Gastrocnemius medialis (tissue), 4 donors: ENCODE data around the gene TFRC. TPM values are rescaled to one million over a fixed set of nuclear protein-coding genes. Genes with fewer than 3 reads are reported as not detected.
"Not testable (repeated sequence)": the region's sequence is repeated elsewhere in the genome, so short reads cannot be mapped to it uniquely, and the experiment has no call there.

Experiments
- ATAC-seq, 2 donors: fragments of 150-250 bp; one replicate each; pipeline ENCODE4 v1.9.1; 2016
- DNase-seq, 2 donors: peaks; one replicate each; pipeline ENCODE4 v3.0.0-alpha.2; 2019
- H3K27ac ChIP-seq, 4 donors: fragments of 200-600 bp; sonication (generic); 1 replicate in 1 of 4; 2 replicates in 3 of 4; pipeline ENCODE4 v1.5.1; 2016 to 2018; ENCODE audit warnings: mild to moderate bottlenecking in 2 of 4, moderate library complexity in 1 of 4
- H3K27me3 ChIP-seq, 3 donors: fragments of 200-600 bp; sonication (generic) in 2 of 3; 1 replicate in 1 of 3; 2 replicates in 2 of 3; pipeline versions ENCODE4 v1.5.1 to v1.6.0; 2016 to 2019; ENCODE audit warnings: mild to moderate bottlenecking in 1 of 3, moderate library complexity in 1 of 3
- H3K36me3 ChIP-seq, 2 donors: fragments of 200-600 bp; sonication (generic) in 1 of 2; one replicate each; pipeline ENCODE4 v1.5.1; 2017 to 2018
- H3K4me1 ChIP-seq, 2 donors: fragments of 200-600 bp; sonication (generic) in 1 of 2; one replicate each; pipeline ENCODE4 v1.5.1; 2016 to 2017; ENCODE audit warnings: mild to moderate bottlenecking in 2 of 2
- H3K4me3 ChIP-seq, 4 donors: fragments of 200-600 bp; sonication (generic) in 3 of 4; 1 replicate in 1 of 4; 2 replicates in 3 of 4; pipeline ENCODE4 v1.5.1; 2016 to 2019; ENCODE audit warnings: mild to moderate bottlenecking in 2 of 4
- H3K9me3 ChIP-seq, 3 donors: fragments of 200-600 bp; sonication (generic) in 2 of 3; 1 replicate in 1 of 3; 2 replicates in 2 of 3; pipeline ENCODE4 v1.5.1; 2016 to 2019
- POLR2A ChIP-seq, 2 donors: fragments of 450-650 bp; IDR thresholded peaks; one replicate each; pipeline ENCODE4 v1.6.1; 2017; ENCODE audit warnings: antibody characterized with exemption in 2 of 2, mild to moderate bottlenecking in 2 of 2, moderate library complexity in 2 of 2
- in situ Hi-C, 4 donors: fragments of 200-750 bp; cut with MboI; loops; one replicate each; pipeline versions ENCODE4 v1.15.0 to v1.8.0; 2017; ENCODE audit warnings: low sequenced_read_pairs in 4 of 4
- intact Hi-C: fragments of 100-400 bp; cut with DNase I; formaldehyde crosslinking; loops from one replicate; pipeline ENCODE4 v1.15.1; 2023; ENCODE audit warnings: low total_unique reads
- total RNA-seq, 4 donors: library from RNA; depleted of rRNA; stranded (reverse); fragments of >200 nt; gene quantifications; one replicate each; pipeline versions ENCODE4 v1.1.0 to v1.2.3, GENCODE V29; 2016
- TF ChIP-seq, protein P1 (sequence below), 5 experiments: fragments of 450-650 bp in 3 of 5; fragments of 200-600 bp in 2 of 5; sonication (generic) in 2 of 5; IDR thresholded peaks in 4 of 5; conservative IDR thresholded peaks in 1 of 5; 1 replicate in 4 of 5; 2 replicates in 1 of 5; pipeline ENCODE4 v1.5.1; 2016 to 2019; ENCODE audit warnings: antibody characterized with exemption in 5 of 5, mild to moderate bottlenecking in 3 of 5, moderate library complexity in 3 of 5

The TFRC gene
- total RNA-seq, 4 donors from 2014 or later = 23.1 to 162 (median 56.3) TPM

DNA sequence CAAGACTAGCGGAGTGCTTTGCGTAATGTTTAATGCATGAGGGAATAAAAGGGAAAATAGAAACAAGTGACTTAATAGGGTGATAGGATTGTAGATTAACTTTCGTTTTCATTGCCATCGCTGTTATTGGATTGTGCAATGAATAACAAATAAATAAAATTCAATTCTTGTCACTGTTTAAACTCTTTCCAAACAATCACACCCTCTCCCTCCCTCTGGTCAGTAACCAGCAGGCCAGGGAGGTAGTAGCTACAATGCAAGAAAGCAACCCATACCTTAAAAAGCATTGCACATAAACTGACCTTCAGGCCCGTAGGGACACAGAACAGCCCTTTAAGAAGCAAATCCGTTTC lies 705 bp upstream of the TFRC start:
- H3K9me3 ChIP-seq = no peaks in the 10 kb centered on the region
- ATAC-seq = no peak
- in situ Hi-C loops (loop anchor here in 1 of 4 donors (25.0 kb wide), 1 partner anchor 430 kb away; the partner anchor contains the start of genes RNF168 and SMCO1), intact Hi-C loops (loop anchor here (1.0 to 5.0 kb wide), 2 partner anchors 421 to 785 kb away; partner anchors contain the start of genes RNF168 and SENP5)
- H3K4me3 ChIP-seq = peak overlapping the region; percentile 70 to 98 (median 92)
- H3K36me3 ChIP-seq = no peaks in the 10 kb centered on the region
- H3K4me1 ChIP-seq = peaks cover 31 to 38% of the 10 kb centered on the region in 2 donors
- DNase-seq = no peak
- no peaks in the 10 kb centered on the region for H3K27me3 ChIP-seq
- peak overlapping the region; percentile 89 to 100 (median 98) for H3K27ac ChIP-seq
- TF ChIP-seq, protein P1, sequence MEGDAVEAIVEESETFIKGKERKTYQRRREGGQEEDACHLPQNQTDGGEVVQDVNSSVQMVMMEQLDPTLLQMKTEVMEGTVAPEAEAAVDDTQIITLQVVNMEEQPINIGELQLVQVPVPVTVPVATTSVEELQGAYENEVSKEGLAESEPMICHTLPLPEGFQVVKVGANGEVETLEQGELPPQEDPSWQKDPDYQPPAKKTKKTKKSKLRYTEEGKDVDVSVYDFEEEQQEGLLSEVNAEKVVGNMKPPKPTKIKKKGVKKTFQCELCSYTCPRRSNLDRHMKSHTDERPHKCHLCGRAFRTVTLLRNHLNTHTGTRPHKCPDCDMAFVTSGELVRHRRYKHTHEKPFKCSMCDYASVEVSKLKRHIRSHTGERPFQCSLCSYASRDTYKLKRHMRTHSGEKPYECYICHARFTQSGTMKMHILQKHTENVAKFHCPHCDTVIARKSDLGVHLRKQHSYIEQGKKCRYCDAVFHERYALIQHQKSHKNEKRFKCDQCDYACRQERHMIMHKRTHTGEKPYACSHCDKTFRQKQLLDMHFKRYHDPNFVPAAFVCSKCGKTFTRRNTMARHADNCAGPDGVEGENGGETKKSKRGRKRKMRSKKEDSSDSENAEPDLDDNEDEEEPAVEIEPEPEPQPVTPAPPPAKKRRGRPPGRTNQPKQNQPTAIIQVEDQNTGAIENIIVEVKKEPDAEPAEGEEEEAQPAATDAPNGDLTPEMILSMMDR (IDR thresholded peaks at IDR 0.05 in 4 of 5, conservative IDR thresholded peaks at IDR 0.05 in 1 of 5) = no peak
- no peak for TF ChIP-seq POLR2A (IDR thresholded peaks at IDR 0.05)

DNA sequence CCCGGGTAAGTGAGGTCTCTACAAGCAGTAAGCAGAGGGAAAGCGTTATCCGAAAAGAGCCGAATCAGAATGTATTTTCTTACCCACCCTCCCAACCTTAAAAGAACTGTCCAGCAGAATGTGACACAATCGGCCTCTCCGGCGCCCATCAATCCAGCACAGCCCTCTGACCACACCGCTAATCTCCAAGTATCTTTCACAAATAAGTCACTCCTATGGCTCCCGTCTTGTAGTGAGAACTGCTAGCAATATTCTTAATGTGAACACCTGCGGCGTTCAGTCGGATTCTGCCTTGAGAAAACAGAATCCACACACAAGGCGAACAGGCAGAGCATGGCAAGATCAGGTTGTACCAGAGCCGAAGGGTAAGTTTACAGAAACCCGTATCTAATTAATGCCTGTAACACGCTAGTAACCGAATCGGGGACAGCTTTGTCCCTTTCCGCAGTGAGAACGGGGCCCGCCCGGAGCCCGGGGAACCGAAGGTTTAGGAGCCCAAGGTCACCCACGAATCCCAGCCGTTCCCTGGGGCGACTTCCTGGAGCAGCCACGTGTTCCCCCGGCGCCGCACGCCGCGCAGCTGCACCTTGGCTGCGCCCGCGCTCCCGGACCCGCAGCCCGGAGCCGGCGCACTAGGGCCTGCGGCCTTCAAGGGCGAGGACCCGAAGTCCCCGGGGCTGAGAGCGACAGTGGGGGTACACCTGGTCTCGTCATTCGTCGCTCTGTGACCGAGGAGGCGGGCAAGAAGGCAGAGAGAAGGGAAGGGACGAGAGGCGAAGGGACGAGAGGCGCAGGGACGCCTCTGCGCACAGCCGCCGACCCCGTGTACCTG lies 672 bp downstream of the TFRC start:
- Histone ChIP-seq H3K4me3 (peak overlapping the region; percentile 70 to 98 (median 92)), H3K4me1 (peaks cover 31 to 40% of the 10 kb centered on the region in 2 donors), H3K27ac (peak overlapping the region; percentile 89 to 100 (median 98)), H3K36me3 (peaks cover 0 to 9% of the 10 kb centered on the region in 2 donors), H3K27me3 (no peaks in the 10 kb centered on the region), H3K9me3 (no peaks in the 10 kb centered on the region)
- in situ Hi-C loops (loop anchor here in 1 of 4 donors (25.0 kb wide), 1 partner anchor 431 kb away; the partner anchor contains the start of genes RNF168 and SMCO1), intact Hi-C loops (loop anchor here (5.0 kb wide), 1 partner anchor 786 kb away; the partner anchor contains the start of gene SENP5)
- TF ChIP-seq POLR2A (IDR thresholded peaks at IDR 0.05) = no peak
- TF ChIP-seq, protein P1 (IDR thresholded peaks at IDR 0.05 in 4 of 5, conservative IDR thresholded peaks at IDR 0.05 in 1 of 5) = no peak
- DNase-seq = peak; percentile 66 to 78
- peak; percentile 83 to 88 for ATAC-seq

DNA sequence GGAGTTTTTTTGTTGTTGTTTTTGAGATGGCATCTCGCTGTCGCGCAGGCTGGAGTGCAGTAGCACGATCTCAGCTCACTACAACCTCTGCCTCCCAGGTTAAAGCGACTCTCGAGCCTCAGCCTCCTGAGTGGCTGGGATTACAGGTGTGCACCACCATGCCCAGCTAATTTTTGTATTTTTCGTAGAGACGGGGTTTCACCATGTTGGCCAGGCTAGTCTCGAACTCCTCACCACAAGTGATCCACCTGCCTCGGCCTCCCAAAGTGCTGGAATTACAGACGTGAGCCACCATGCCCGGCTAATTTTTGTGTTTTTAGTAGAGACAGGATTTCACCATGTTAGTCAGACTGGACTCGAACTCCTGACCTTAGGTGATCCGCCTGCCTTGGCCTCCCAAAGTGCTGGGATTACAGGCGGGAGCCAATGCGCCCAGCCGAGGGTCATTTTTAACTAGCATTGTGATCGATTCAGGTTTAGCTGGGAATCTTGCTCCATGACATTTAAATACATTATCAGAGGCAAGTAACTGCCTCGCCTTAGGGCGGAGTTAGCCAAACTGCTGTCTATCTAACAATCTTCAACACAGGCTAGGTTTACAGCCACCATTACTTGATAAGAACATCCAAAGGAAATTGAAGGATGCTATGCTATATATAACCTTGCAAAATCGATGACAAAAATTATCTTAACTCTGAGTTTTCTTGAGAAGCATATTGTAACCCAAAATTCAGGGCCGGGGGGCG lies 1.6 kb downstream of the TFRC start:
- intact Hi-C loops = loop anchor here (5.0 kb wide), 1 partner anchor 787 kb away; the partner anchor contains the start of gene SENP5
- Histone ChIP-seq H3K27ac (peak overlapping the region; percentile 89 to 100 (median 98)), H3K36me3 (peaks cover 0 to 19% of the 10 kb centered on the region in 2 donors), H3K4me3 (peak overlapping the region; percentile 70 to 98 (median 92)), H3K4me1 (peaks cover 31 to 40% of the 10 kb centered on the region in 2 donors)
- H3K27me3 ChIP-seq, H3K9me3 ChIP-seq, ATAC-seq, DNase-seq: not testable (repeated sequence)
- in situ Hi-C loops = loop anchor here in 1 of 4 donors (25.0 kb wide), 1 partner anchor 432 kb away; the partner anchor contains the start of genes RNF168 and SMCO1

DNA sequence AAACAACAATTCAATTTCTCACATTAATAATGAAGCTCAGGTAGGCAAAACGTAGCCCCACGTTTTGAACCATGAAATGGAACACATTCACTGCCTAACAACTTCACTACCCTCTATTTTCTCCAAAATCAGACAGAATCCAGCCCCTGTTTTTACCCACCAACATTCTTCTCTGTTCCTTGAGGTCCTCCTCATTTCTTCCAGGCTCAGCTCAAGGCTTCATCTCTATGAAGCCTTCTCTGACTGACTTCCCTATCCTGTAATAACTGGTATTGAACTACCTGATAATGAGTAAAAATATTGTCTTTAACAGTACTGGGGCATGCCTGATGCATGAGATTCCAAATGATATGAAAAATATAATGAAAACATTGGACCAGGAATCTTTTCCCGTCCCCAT lies 2.2 kb downstream of the TFRC start:
- DNase-seq (no peak), ATAC-seq (no peak)
- Histone ChIP-seq H3K36me3 (peaks cover 0 to 24% of the 10 kb centered on the region in 2 donors), H3K9me3 (no peaks in the 10 kb centered on the region), H3K4me3 (peak overlapping the region in 3 of 4 donors; percentile 70 to 98 (median 85)), H3K4me1 (peaks cover 31 to 40% of the 10 kb centered on the region in 2 donors), H3K27ac (peak overlapping the region; percentile 89 to 100 (median 98)), H3K27me3 (no peaks in the 10 kb centered on the region)
- in situ Hi-C loops (loop anchor here in 2 of 4 donors (10.0 to 25.0 kb wide), 2 partner anchors 115 to 433 kb away; partner anchors contain the start of genes RNF168 (in 1 of the 2) and SMCO1 (in 1 of the 2)), intact Hi-C loops (loop anchor here (5.0 kb wide), 1 partner anchor 788 kb away; the partner anchor contains the start of gene SENP5)
- no peak for TF ChIP-seq POLR2A (IDR thresholded peaks at IDR 0.05)
- TF ChIP-seq, protein P1 (IDR thresholded peaks at IDR 0.05 in 4 of 5, conservative IDR thresholded peaks at IDR 0.05 in 1 of 5) = no peak
